Measurements from ENCODE around the gene TEKT3.

Gene TEKT3

GRCh38 chr17:15301845-15302244 lies 39.6 kb downstream of the TEKT3 start:
- H3K27ac ChIP-seq = no peak overlapping the region
- DNase-seq (ENCODE audit: low read depth, low spot score) = no peak

- no peak overlapping the region for H3K27ac ChIP-seq
- DNase-seq (ENCODE audit: low read depth, low spot score) = no peak
These were observed 43.2 kb downstream of the TEKT3 start for GRCh38 chr17:15298176-15298575.

GRCh38 chr17:15293558-15293957 lies 47.8 kb downstream of the TEKT3 start:
- no peak for DNase-seq (ENCODE audit: low read depth, low spot score)
- no peak overlapping the region for H3K27ac ChIP-seq

GRCh38 chr17:15291674-15292361 lies 49.6 kb downstream of the TEKT3 start:
- DNase-seq (ENCODE audit: low read depth, low spot score) = no peak

GRCh38 chr17:15290605-15291004 lies 50.8 kb downstream of the TEKT3 start:
- no peak overlapping the region for H3K27ac ChIP-seq
- no peak for DNase-seq (ENCODE audit: low read depth, low spot score)

More at GRCh38 chr17:15291674-15292361, 49.6 kb downstream of the TEKT3 start:
- H3K27ac ChIP-seq = no peak overlapping the region

GRCh38 chr17:15289285-15290183 lies 51.9 kb downstream of the TEKT3 start:
- DNase-seq (ENCODE audit: low read depth, low spot score) = no peak
- H3K27ac ChIP-seq = no peak overlapping the region

- DNase-seq (ENCODE audit: low read depth, low spot score) = no peak
- no peak overlapping the region for H3K27ac ChIP-seq
These were observed 52.5 kb downstream of the TEKT3 start for GRCh38 chr17:15288859-15289258.

GRCh38 chr17:15287538-15288267 lies 53.7 kb downstream of the TEKT3 start:
- no peak for DNase-seq (ENCODE audit: low read depth, low spot score)
- no peak overlapping the region for H3K27ac ChIP-seq

GRCh38 chr17:15285466-15285865 lies 55.9 kb downstream of the TEKT3 start:
- DNase-seq (ENCODE audit: low read depth, low spot score) = no peak
- H3K27ac ChIP-seq = no peak overlapping the region

GRCh38 chr17:15284537-15284936 lies 56.9 kb downstream of the TEKT3 start:
- DNase-seq (ENCODE audit: low read depth, low spot score) = no peak
- H3K27ac ChIP-seq = no peak overlapping the region

GRCh38 chr17:15284107-15284506 lies 57.3 kb downstream of the TEKT3 start:
- H3K27ac ChIP-seq = no peak overlapping the region
- DNase-seq (ENCODE audit: low read depth, low spot score) = no peak

- DNase-seq (ENCODE audit: low read depth, low spot score) = no peak
- no peak overlapping the region for H3K27ac ChIP-seq
These were observed 59.5 kb downstream of the TEKT3 start for GRCh38 chr17:15281909-15282308.

GRCh38 chr17:15278924-15279477 lies 62.4 kb downstream of the TEKT3 start:
- H3K27ac ChIP-seq = no peak overlapping the region
- peak; percentile 73 for DNase-seq (ENCODE audit: low read depth, low spot score)

- no peak for DNase-seq (ENCODE audit: low read depth, low spot score)
- no peak overlapping the region for H3K27ac ChIP-seq
These were observed 63.0 kb downstream of the TEKT3 start for GRCh38 chr17:15278380-15278779.

- no peak for DNase-seq (ENCODE audit: low read depth, low spot score)
- no peak overlapping the region for H3K27ac ChIP-seq
These were observed 67.4 kb downstream of the TEKT3 start for GRCh38 chr17:15274017-15274416.

- no peak for DNase-seq (ENCODE audit: low read depth, low spot score)
- no peak overlapping the region for H3K27ac ChIP-seq
These were observed 68.1 kb downstream of the TEKT3 start for GRCh38 chr17:15273141-15273793.

GRCh38 chr17:15271741-15272140 lies 69.7 kb downstream of the TEKT3 start:
- DNase-seq (ENCODE audit: low read depth, low spot score) = no peak
- H3K27ac ChIP-seq = no peak overlapping the region

GRCh38 chr17:15270628-15271381 lies 70.6 kb downstream of the TEKT3 start:
- DNase-seq (ENCODE audit: low read depth, low spot score) = no peak
- H3K27ac ChIP-seq = no peak overlapping the region

GRCh38 chr17:15269780-15270089 lies 71.7 kb downstream of the TEKT3 start:
- no peak for DNase-seq (ENCODE audit: low read depth, low spot score)
- H3K27ac ChIP-seq = no peak overlapping the region

Measured in epithelial cell of prostate (primary cell).